HEK293 (cell line): Measurements from ENCODE around the gene STK40.

ENCODE experiments used
- CTCF ChIA-PET: fragments of 350-600 bp; formaldehyde crosslinking; extraction: SDS; loops from one replicate; lab custom pipeline; 2021; ENCODE audit warnings: antibody characterized with exemption; lab: Yijun Ruan, JAX
- POLR2A ChIA-PET: fragments of 300-600 bp; formaldehyde crosslinking; extraction: SDS; loops from one replicate; lab custom pipeline; 2020; ENCODE audit warnings: antibody characterized with exemption, inconsistent platforms; lab: Yijun Ruan, JAX
- H3K27ac ChIP-seq: fragments of 200-500 bp; sonication (Bioruptor generic); 2 replicates; pipeline ENCODE4 v1.5.1; 2014; ENCODE audit warnings: low read depth, low read length, control low read depth, inconsistent platforms; ENCODE audit errors: extremely low read depth
- H3K36me3 ChIP-seq, 2 experiments: fragments of 200-500 bp in 1 of 2; sonication (Bioruptor generic) in 1 of 2; 1 replicate in 1 of 2; 2 replicates in 1 of 2; pipeline ENCODE4 v1.5.1; 2014 to 2017; ENCODE audit warnings: inconsistent platforms in 2 of 2, low read length in 2 of 2; ENCODE audit not compliant: control insufficient read depth in 2 of 2, insufficient read depth in 1 of 2
- H3K4me1 ChIP-seq: fragments of 200-500 bp; sonication (Bioruptor generic); 2 replicates; pipeline ENCODE4 v1.5.1; 2014; ENCODE audit warnings: mild to moderate bottlenecking, low read length, inconsistent platforms; ENCODE audit not compliant: control insufficient read depth, insufficient read depth
- H3K4me3 ChIP-seq: 2 replicates; pipeline ENCODE4 v1.5.1; 2011; ENCODE audit warnings: low read depth, mild to moderate bottlenecking, control low read depth, low read length, moderate library complexity
- H3K9me3 ChIP-seq: fragments of 200-500 bp; sonication (Bioruptor generic); 2 replicates; pipeline ENCODE4 v1.5.1; 2014; ENCODE audit warnings: low read depth, low read length, inconsistent platforms; ENCODE audit not compliant: control insufficient read depth, insufficient read depth
- EGR2 ChIP-seq: fragments of 450-650 bp; formaldehyde crosslinking; IDR thresholded peaks from 2 replicates; pipeline ENCODE4 v1.5.1; 2016; ENCODE audit warnings: low read depth, missing biosample characterization, missing genetic modification characterization
- HOXA7 ChIP-seq: sonication (generic); formaldehyde crosslinking; IDR thresholded peaks from 2 replicates; pipeline ENCODE4 v1.8.1; 2022; ENCODE audit warnings: missing genetic modification reagents, borderline replicate concordance
- KLF10 ChIP-seq: fragments of 450-650 bp; IDR thresholded peaks from 2 replicates; pipeline ENCODE4 v1.5.1; 2018; ENCODE audit warnings: missing biosample characterization, mild to moderate bottlenecking, missing genetic modification characterization
- ZBTB11 ChIP-seq: fragments of 450-650 bp; formaldehyde crosslinking; conservative IDR thresholded peaks from 2 replicates; pipeline ENCODE4 v1.5.1; 2016; ENCODE audit warnings: low read depth, missing biosample characterization, missing genetic modification characterization
- ZBTB6 ChIP-seq: fragments of 450-650 bp; formaldehyde crosslinking; IDR thresholded peaks from 2 replicates; pipeline ENCODE4 v1.5.1; 2017; ENCODE audit warnings: missing biosample characterization, missing genetic modification characterization
- ZNF133 ChIP-seq: fragments of 450-650 bp; formaldehyde crosslinking; IDR thresholded peaks from 2 replicates; pipeline ENCODE4 v1.5.1; 2016; ENCODE audit warnings: missing biosample characterization, missing genetic modification characterization
- ZNF221 ChIP-seq: fragments of 450-650 bp; formaldehyde crosslinking; IDR thresholded peaks from 2 replicates; pipeline ENCODE4 v1.5.1; 2017; ENCODE audit warnings: missing biosample characterization, missing genetic modification characterization, borderline replicate concordance
- ZNF274 ChIP-seq, 2 experiments: fragments of 200-500 bp in 1 of 2; fragments of 450-650 bp in 1 of 2; sonication (Bioruptor generic) in 1 of 2; formaldehyde crosslinking in 1 of 2; IDR thresholded peaks; 2 replicates each; pipeline versions ENCODE4 v1.5.1 to v1.6.1; 2014 to 2016; ENCODE audit warnings: borderline replicate concordance in 1 of 2, inconsistent platforms in 1 of 2, low read length in 1 of 2, missing biosample characterization in 1 of 2, missing genetic modification characterization in 1 of 2
- ZNF433 ChIP-seq: fragments of 450-650 bp; formaldehyde crosslinking; IDR thresholded peaks from 2 replicates; pipeline ENCODE4 v1.5.1; 2016; ENCODE audit warnings: missing biosample characterization, missing genetic modification characterization, low read depth
- ZNF501 ChIP-seq: fragments of 450-650 bp; formaldehyde crosslinking; IDR thresholded peaks from 2 replicates; pipeline ENCODE4 v1.5.1; 2016; ENCODE audit warnings: missing biosample characterization, missing genetic modification characterization
- ZNF610 ChIP-seq: fragments of 450-650 bp; formaldehyde crosslinking; IDR thresholded peaks from 2 replicates; pipeline ENCODE4 v1.5.1; 2016; ENCODE audit warnings: missing biosample characterization, missing genetic modification characterization, borderline replicate concordance
- ZNF677 ChIP-seq: fragments of 450-650 bp; IDR thresholded peaks from 2 replicates; pipeline ENCODE4 v1.5.0; 2018; ENCODE audit warnings: missing biosample characterization, mild to moderate bottlenecking, missing genetic modification characterization, moderate library complexity
- ZNF785 ChIP-seq: fragments of 450-650 bp; formaldehyde crosslinking; IDR thresholded peaks from 2 replicates; pipeline ENCODE4 v1.5.1; 2016; ENCODE audit warnings: missing biosample characterization, missing genetic modification characterization
- ZSCAN23 ChIP-seq: fragments of 450-650 bp; formaldehyde crosslinking; IDR thresholded peaks from 2 replicates; pipeline ENCODE4 v1.5.1; 2016; ENCODE audit warnings: missing biosample characterization, missing genetic modification characterization
- ZSCAN5A ChIP-seq: fragments of 450-650 bp; formaldehyde crosslinking; IDR thresholded peaks from 2 replicates; pipeline ENCODE4 v1.5.1; 2016; ENCODE audit warnings: missing biosample characterization, missing genetic modification characterization
- TF ChIP-seq, protein P1 (sequence below): fragments of 450-650 bp; formaldehyde crosslinking; IDR thresholded peaks from 2 replicates; pipeline ENCODE4 v1.5.1; 2016; ENCODE audit warnings: missing biosample characterization, missing genetic modification characterization

The STK40 gene

DNA sequence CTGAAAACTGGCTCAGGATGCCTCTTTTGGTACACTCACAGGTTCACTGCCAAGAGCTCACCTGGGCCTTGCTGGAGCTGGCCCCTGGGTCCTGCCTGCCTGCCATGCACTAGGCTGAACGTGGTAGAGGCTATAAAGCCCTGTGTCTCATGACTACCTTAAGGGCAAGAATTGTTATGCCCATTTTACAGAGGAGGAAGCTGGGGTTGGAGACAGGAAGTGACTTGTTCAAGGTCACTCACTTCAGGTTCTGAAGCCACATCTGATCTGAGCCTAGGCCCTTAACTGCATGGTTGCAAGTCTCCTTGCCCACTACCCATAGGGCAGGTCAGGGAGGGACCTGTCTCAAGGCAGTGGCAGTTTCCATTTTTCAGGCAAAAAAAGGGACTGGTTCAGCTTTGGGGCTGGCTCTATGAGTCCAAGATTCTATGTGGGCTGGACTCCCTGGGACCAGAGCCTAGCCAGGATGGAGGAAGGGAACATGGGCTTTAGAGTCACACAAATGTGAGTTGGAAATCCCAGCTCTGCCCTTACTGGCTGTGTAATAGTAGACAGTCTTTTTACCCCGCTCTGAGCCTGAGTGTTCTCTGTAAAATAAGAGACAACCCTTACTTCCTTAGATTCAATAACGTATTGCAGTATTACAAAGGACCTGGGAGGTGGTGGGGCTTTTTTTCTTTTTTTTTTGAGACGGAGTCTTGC, 7.8 kb downstream of the STK40 start:
- no peak for TF ChIP-seq ZNF221 (tag by site-specific recombination)
- TF ChIP-seq ZBTB6 (tag by site-specific recombination), result no peak
- no peak for TF ChIP-seq ZBTB11 (tag by site-specific recombination)
- no peak for TF ChIP-seq HOXA7
- TF ChIP-seq, all 188 proteins: peak for 0
- peaks cover 15% of the 10 kb centered on the region for H3K4me1 ChIP-seq

GRCh38 chr1:36372617-36373016, 13.1 kb downstream of the STK40 start:
- ChIA-PET POLR2A (interaction anchor here (0.6 kb wide), 1 partner anchor 582 kb away, joined by 4 read pairs; no protein-coding TSS in a partner anchor), CTCF (interaction anchor here (0.7 kb wide), 1 partner anchor 21 kb away, joined by 5 read pairs; no protein-coding TSS in a partner anchor)
- peaks cover 0 to 9% of the 10 kb centered on the region in 2 experiments; a peak in 2 of 3 replicates for H3K36me3 ChIP-seq
- peaks cover 18% of the 10 kb centered on the region for H3K4me1 ChIP-seq
- no peak overlapping the region for H3K4me3 ChIP-seq
- peak overlapping the region; percentile 54; the same call in 1 of the 2 replicates for H3K27ac ChIP-seq
- H3K9me3 ChIP-seq, result no peaks in the 10 kb centered on the region
- TF ChIP-seq ZNF433 (tag by site-specific recombination) (no peak), ZNF501 (tag by site-specific recombination) (no peak), KLF10 (tag by site-specific recombination) (no peak), EGR2 (tag by site-specific recombination) (no peak), ZSCAN23 (tag by site-specific recombination) (no peak), ZNF610 (tag by site-specific recombination) (no peak), ZNF785 (tag by site-specific recombination) (no peak), ZNF133 (tag by site-specific recombination) (no peak), ZSCAN5A (no peak), ZNF677 (no peak), ZNF274 (IDR thresholded peaks at IDR 0.05; ENCODE audit: low read length) (no peak), ZNF274 (tag by site-specific recombination; IDR thresholded peaks at IDR 0.05; ENCODE audit: borderline replicate concordance) (no peak)
- TF ChIP-seq, protein P1, sequence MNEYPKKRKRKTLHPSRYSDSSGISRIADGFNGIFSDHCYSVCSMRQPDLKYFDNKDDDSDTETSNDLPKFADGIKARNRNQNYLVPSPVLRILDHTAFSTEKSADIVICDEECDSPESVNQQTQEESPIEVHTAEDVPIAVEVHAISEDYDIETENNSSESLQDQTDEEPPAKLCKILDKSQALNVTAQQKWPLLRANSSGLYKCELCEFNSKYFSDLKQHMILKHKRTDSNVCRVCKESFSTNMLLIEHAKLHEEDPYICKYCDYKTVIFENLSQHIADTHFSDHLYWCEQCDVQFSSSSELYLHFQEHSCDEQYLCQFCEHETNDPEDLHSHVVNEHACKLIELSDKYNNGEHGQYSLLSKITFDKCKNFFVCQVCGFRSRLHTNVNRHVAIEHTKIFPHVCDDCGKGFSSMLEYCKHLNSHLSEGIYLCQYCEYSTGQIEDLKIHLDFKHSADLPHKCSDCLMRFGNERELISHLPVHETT (tag by site-specific recombination), result no peak
- TF ChIP-seq, all 188 proteins: peak for 0

More for the DNA sequence above, 7.8 kb downstream of the STK40 start:
- no peak overlapping the region for H3K27ac ChIP-seq
- POLR2A ChIA-PET, result no interaction called here
- CTCF ChIA-PET, result interaction anchor here (1.0 kb wide), 1 partner anchor 9 kb away, joined by 5 read pairs; no protein-coding TSS in a partner anchor
- H3K9me3 ChIP-seq, result no peaks in the 10 kb centered on the region
- peaks cover 0 to 13% of the 10 kb centered on the region in 2 experiments; a peak in 1 of 3 replicates for H3K36me3 ChIP-seq
- no peak overlapping the region for H3K4me3 ChIP-seq
